GM18907 (cell line): Measurements from ENCODE around the gene RANBP9.

Experiments
- ATAC-seq: cut with Tn5 transposase; IDR thresholded peaks from one replicate; pipeline ENCODE4 v1.9.1; 2021; ENCODE audit warnings: mild to moderate bottlenecking, moderate library complexity; ENCODE audit not compliant: unreplicated experiment

Gene RANBP9

DNA sequence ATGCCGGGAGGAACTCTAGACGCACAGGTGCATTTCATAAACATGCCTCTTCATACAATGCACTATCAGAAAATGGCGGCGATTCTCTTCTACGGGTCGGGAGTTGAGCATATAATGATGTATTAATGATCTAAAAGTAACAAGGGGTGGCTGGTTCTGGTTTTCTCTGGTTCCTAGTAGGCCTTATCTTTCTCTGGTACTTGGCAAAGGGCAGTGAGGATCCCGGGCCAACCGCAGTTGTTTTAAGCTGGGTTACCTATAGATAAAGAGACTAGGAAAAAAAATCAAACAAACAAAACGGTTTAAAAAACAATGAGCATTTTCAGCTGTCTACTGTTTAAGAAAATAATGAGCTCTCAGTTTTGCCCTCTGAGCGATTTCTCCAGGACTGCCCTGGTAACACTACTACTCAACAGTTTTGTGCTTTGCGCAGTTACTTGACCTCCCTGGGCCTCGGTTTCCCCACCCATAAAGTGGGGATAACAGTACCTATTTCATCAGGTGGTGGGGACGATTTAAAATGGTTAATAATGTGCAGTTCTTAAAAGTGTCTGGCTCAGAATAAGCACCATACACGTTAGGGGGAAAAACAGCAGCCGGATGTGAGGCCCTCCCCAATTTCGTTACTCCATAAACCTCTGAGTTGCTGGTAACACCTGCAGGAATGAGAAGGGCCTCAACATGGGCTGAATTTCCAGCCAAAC, 138.5 kb downstream of the RANBP9 start:
- ATAC-seq: no peak

DNA sequence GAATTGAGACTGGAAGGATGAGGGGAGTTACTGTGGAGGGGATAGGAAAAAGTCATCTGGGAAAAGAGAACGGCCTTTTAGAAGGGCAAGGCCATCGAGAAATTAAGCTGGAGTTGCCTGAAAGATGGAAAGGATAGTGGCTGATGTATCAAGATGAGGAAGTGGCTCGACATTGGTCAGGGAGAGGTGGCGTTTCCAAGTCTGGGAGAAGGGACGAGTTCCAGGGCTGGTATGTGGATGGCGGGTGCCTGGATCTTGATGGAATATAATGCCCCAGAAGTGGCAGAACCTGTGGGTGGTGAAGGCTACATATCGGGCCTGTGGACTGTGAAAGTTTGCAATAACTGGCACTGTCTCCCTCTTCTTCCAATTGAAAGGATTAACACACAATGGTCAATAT, 139.4 kb downstream of the RANBP9 start:
- ATAC-seq: no peak
